GM18861 (cell line): ENCODE data around the gene MYO9A.
A peak's percentile ranks its signal among the peaks of the same experiment; 100 is the strongest.
"Not testable (repeated sequence)": the region's sequence is repeated elsewhere in the genome, so short reads cannot be mapped to it uniquely, and the experiment has no call there.

Experiments
- ATAC-seq: cut with Tn5 transposase; IDR thresholded peaks from one replicate; pipeline ENCODE4 v1.9.1; 2021; ENCODE audit not compliant: unreplicated experiment

The MYO9A gene

GRCh38 chr15:72136170-72137051, 18.5 kb upstream of the MYO9A start:
- ATAC-seq = no peak

GRCh38 chr15:72135719-72136118, 17.8 kb upstream of the MYO9A start:
- ATAC-seq = no peak

GRCh38 chr15:72133211-72133610, 15.3 kb upstream of the MYO9A start:
- ATAC-seq = no peak

- no peak for ATAC-seq
Measured at GRCh38 chr15:72131922-72132321, 14.0 kb upstream of the MYO9A start.

GRCh38 chr15:72130272-72130671, 12.3 kb upstream of the MYO9A start:
- no peak for ATAC-seq

GRCh38 chr15:72128359-72128758, 10.4 kb upstream of the MYO9A start:
- no peak for ATAC-seq

GRCh38 chr15:72127724-72128322, 9.9 kb upstream of the MYO9A start:
- ATAC-seq = no peak

GRCh38 chr15:72124218-72124617, 6.3 kb upstream of the MYO9A start:
- ATAC-seq = no peak

GRCh38 chr15:72117486-72118016, 399 bp downstream of the MYO9A start:
- ATAC-seq = peak; percentile 44

GRCh38 chr15:72116731-72117485, 1.0 kb downstream of the MYO9A start:
- peak; percentile 2 for ATAC-seq

- ATAC-seq = no peak
Measured at GRCh38 chr15:72113347-72114031, 4.5 kb downstream of the MYO9A start.

GRCh38 chr15:72112805-72113204, 5.1 kb downstream of the MYO9A start:
- ATAC-seq = no peak

- ATAC-seq = no peak
Measured at GRCh38 chr15:72112116-72112515, 5.8 kb downstream of the MYO9A start.

GRCh38 chr15:72110355-72110754, 7.6 kb downstream of the MYO9A start:
- ATAC-seq = no peak

- ATAC-seq = no peak
Measured at GRCh38 chr15:72106068-72106467, 11.9 kb downstream of the MYO9A start.

GRCh38 chr15:72105111-72105510, 12.8 kb downstream of the MYO9A start:
- ATAC-seq = no peak

GRCh38 chr15:72100551-72100950, 17.4 kb downstream of the MYO9A start:
- not testable (repeated sequence) for ATAC-seq

GRCh38 chr15:72099155-72099554, 18.8 kb downstream of the MYO9A start:
- no peak for ATAC-seq

- no peak for ATAC-seq
Measured at GRCh38 chr15:72098040-72098439, 19.9 kb downstream of the MYO9A start.

- ATAC-seq = no peak
Measured at GRCh38 chr15:72096796-72097195, 21.2 kb downstream of the MYO9A start.

GRCh38 chr15:72092691-72093090, 25.3 kb downstream of the MYO9A start:
- ATAC-seq = no peak
